GM23248 (cell line): ENCODE measurements around the gene MCRS1. TPM values are rescaled to one million over a fixed set of nuclear protein-coding genes. Genes with fewer than 3 reads are reported as not detected.

Source experiments
- DNase-seq: peaks from one replicate; pipeline ENCODE4 v3.0.0-alpha.2; 2015
- H2AFZ ChIP-seq: fragments of 200-600 bp; sonication (generic); 2 replicates; pipeline ENCODE4 v1.6.1; 2016; ENCODE audit warnings: antibody characterized with exemption
- H3F3A ChIP-seq: fragments of 200-600 bp; sonication (generic); 2 replicates; pipeline ENCODE4 v1.6.1; 2016; ENCODE audit warnings: mild to moderate bottlenecking, antibody characterized with exemption, mixed run types; ENCODE audit not compliant: insufficient read depth
- H3K27ac ChIP-seq: fragments of 200-600 bp; sonication (generic); 2 replicates; pipeline ENCODE4 v1.5.1; 2016; ENCODE audit warnings: mild to moderate bottlenecking
- H3K27me3 ChIP-seq: fragments of 200-600 bp; sonication (generic); replicated peaks from 2 replicates; pipeline ENCODE4 v1.6.1; 2016; ENCODE audit warnings: mild to moderate bottlenecking; ENCODE audit not compliant: insufficient read depth
- H3K36me3 ChIP-seq: fragments of 200-600 bp; sonication (generic); 2 replicates; pipeline ENCODE4 v1.6.1; 2016; ENCODE audit warnings: low read depth, mild to moderate bottlenecking
- H3K4me1 ChIP-seq: fragments of 200-600 bp; sonication (generic); 2 replicates; pipeline ENCODE4 v1.6.1; 2016; ENCODE audit warnings: mild to moderate bottlenecking; ENCODE audit not compliant: insufficient read depth
- H3K4me2 ChIP-seq: fragments of 200-600 bp; sonication (generic); one replicate; pipeline ENCODE4 v1.6.1; 2016; ENCODE audit warnings: mild to moderate bottlenecking; ENCODE audit not compliant: unreplicated experiment
- H3K4me3 ChIP-seq: fragments of 200-600 bp; sonication (generic); 2 replicates; pipeline ENCODE4 v1.5.1; 2016; ENCODE audit warnings: mild to moderate bottlenecking
- H3K79me2 ChIP-seq: fragments of 200-600 bp; sonication (generic); 2 replicates; pipeline ENCODE4 v1.6.1; 2016; ENCODE audit warnings: mild to moderate bottlenecking; ENCODE audit not compliant: insufficient read depth
- H3K9ac ChIP-seq: fragments of 200-600 bp; sonication (generic); 2 replicates; pipeline ENCODE4 v1.6.1; 2016; ENCODE audit warnings: mild to moderate bottlenecking
- H3K9me2 ChIP-seq: fragments of 200-600 bp; sonication (generic); 2 replicates; pipeline ENCODE4 v1.6.1; 2016; ENCODE audit warnings: mixed run types, mild to moderate bottlenecking, moderate library complexity; ENCODE audit not compliant: insufficient read depth
- H3K9me3 ChIP-seq: fragments of 200-600 bp; sonication (generic); one replicate; pipeline ENCODE4 v1.6.1; 2017; ENCODE audit warnings: low read depth
- H4K20me1 ChIP-seq: fragments of 200-600 bp; sonication (generic); 2 replicates; pipeline ENCODE4 v1.6.0; 2016; ENCODE audit not compliant: insufficient read depth
- EZH2 ChIP-seq: fragments of 200-600 bp; sonication (generic); IDR thresholded peaks from 2 replicates; pipeline ENCODE4 v1.6.1; 2018; ENCODE audit warnings: antibody characterized with exemption, mild to moderate bottlenecking; ENCODE audit not compliant: insufficient read depth, poor library complexity, severe bottlenecking
- EZH2phosphoT487 ChIP-seq: fragments of 200-600 bp; sonication (generic); IDR thresholded peaks from 2 replicates; pipeline ENCODE4 v1.6.1; 2018; ENCODE audit warnings: antibody characterized with exemption, moderate library complexity, mild to moderate bottlenecking, low read depth; ENCODE audit not compliant: insufficient read depth
- WGBS, 2 experiments: methylation state at CpG; one replicate each; pipeline ENCODE4 v1.1.6; 2015 to 2017; ENCODE audit warnings: low lambda C conversion rate in 2 of 2, low coverage in 1 of 2; ENCODE audit errors: missing lambda C conversion rate in 2 of 2; 5-methylcytosine and 5-hydroxymethylcytosine counted together
- in situ Hi-C: fragments of 300-500 bp; cut with MboI; formaldehyde crosslinking; loops from 2 replicates; pipeline ENCODE4 v1.15.0; 2020
- polyA plus RNA-seq: library from polyadenylated mRNA; unstranded; fragments of >200 nt; fragmentation: Nextera tagmentation; extraction: Ambion mirVana; gene quantifications from 2 replicates; pipeline ENCODE4 v1.2.1, GENCODE V29; 2016
- total RNA-seq: library from RNA; depleted of rRNA; stranded (reverse); fragments of >200 nt; shearing (Covaris generic); gene quantifications from 2 replicates; pipeline ENCODE4 v1.2.3, GENCODE V29; 2014

Gene MCRS1
- total and polyA plus RNA-seq, 2 experiments from 2014 or later, result 54.9 to 64.2 TPM

DNA sequence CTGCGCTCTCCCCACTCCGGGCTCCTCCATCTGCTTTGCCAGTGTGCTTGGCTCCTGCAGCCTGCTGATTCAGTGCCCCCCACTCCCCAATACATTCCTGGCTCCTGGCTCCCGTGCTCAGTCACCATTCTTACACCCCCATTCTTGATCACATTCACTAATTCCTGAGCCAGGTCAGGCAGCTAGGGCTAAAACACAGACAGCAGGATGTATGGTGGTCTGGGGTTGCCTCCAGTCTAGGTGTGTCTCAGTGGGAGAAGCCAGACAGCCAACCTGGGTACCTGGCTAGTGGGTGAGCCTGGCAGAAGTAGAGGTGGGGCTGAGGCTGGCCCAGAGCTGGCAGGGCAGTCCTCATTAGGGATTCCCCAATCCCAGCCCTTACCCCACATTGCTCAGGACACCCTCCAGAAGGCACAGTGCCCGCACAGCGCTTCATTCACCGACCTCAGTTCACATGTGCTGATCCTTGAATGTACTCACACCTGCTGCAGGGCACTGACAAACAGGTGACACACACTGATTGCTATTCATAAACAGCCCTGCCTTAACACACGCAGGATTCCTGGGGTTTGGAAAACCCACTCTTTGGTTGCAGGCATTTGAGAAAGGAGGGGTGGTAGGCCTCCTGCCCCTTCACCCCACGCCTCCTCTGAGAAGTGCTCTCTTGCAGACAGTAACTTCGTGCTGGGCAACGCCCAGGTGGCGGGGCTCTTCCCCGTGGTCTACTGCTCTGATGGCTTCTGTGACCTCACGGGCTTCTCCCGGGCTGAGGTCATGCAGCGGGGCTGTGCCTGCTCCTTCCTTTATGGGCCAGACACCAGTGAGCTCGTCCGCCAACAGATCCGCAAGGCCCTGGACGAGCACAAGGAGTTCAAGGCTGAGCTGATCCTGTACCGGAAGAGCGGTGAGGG, 27.5 kb downstream of the MCRS1 start:
- Histone ChIP-seq H3K79me2 (no peaks in the 10 kb centered on the region), H3K4me1 (peaks cover 6% of the 10 kb centered on the region), H3K9me3 (no peaks in the 10 kb centered on the region), H2AFZ (no peak overlapping the region), H3K36me3 (no peaks in the 10 kb centered on the region), H3K9ac (no peak overlapping the region), H3K4me3 (no peak overlapping the region), H3K27me3 (peaks cover 32% of the 10 kb centered on the region), H3K27ac (no peak overlapping the region), H3K4me2 (no peak overlapping the region), H3K9me2 (no peaks in the 10 kb centered on the region), H3F3A (peaks cover 9% of the 10 kb centered on the region; the same call in 1 of the 2 replicates), H4K20me1 (no peaks in the 10 kb centered on the region)
- no peak for DNase-seq
- TF ChIP-seq EZH2 (no peak), EZH2phosphoT487 (no peak)
- in situ Hi-C loops, result no loop called here
- WGBS, 2 experiments, result 87 to 91% methylated on average over 21 of the region's 21 CpGs

GRCh38 chr12:49539406-49540228, 28.3 kb downstream of the MCRS1 start:
- Histone ChIP-seq H3K9me2 (no peaks in the 10 kb centered on the region), H4K20me1 (no peaks in the 10 kb centered on the region), H3K9ac (no peak overlapping the region), H2AFZ (no peak overlapping the region), H3F3A (peaks cover 9% of the 10 kb centered on the region; the same call in 1 of the 2 replicates), H3K79me2 (no peaks in the 10 kb centered on the region), H3K4me1 (peaks cover 6% of the 10 kb centered on the region), H3K9me3 (no peaks in the 10 kb centered on the region), H3K36me3 (no peaks in the 10 kb centered on the region), H3K27ac (no peak overlapping the region), H3K27me3 (peaks cover 32% of the 10 kb centered on the region), H3K4me3 (no peak overlapping the region), H3K4me2 (no peak overlapping the region)
- WGBS, 2 experiments, result 23 to 33% methylated on average over 28 to 47 of the region's 47 CpGs
- in situ Hi-C loops, result no loop called here
- TF ChIP-seq EZH2, result peak; percentile 56
- peak; percentile 49; the same call in 1 of the 2 replicates for TF ChIP-seq EZH2phosphoT487
- no peak for DNase-seq

GRCh38 chr12:49538510-49539403, 29.2 kb downstream of the MCRS1 start, which contains the start of gene KCNH3:
Gene KCNH3 (plus strand): TSS chr12:49539030. CDS start chr12:49539417, 387 bp downstream.
- Histone ChIP-seq H3K4me2 (peak within 1 kb of the TSS; percentile 71), H3K36me3 (no peaks in the 10 kb centered on the region), H3K27ac (no peak within 1 kb of the TSS), H3K9me3 (no peaks in the 10 kb centered on the region), H3K79me2 (no peaks in the 10 kb centered on the region), H4K20me1 (no peaks in the 10 kb centered on the region), H3K27me3 (peaks cover 32% of the 10 kb centered on the region), H3F3A (peaks cover 9% of the 10 kb centered on the region; the same call in 1 of the 2 replicates), H2AFZ (peak within 1 kb of the TSS; percentile 39), H3K9me2 (no peaks in the 10 kb centered on the region), H3K4me1 (peaks cover 6% of the 10 kb centered on the region), H3K4me3 (peak within 1 kb of the TSS; percentile 57), H3K9ac (no peak within 1 kb of the TSS)
- in situ Hi-C loops, result no loop called here
- no peak for TF ChIP-seq EZH2
- TF ChIP-seq EZH2phosphoT487, result no peak
- peak; percentile 82 for DNase-seq
- 2 to 4% methylated on average over 38 to 57 of the region's 107 CpGs for WGBS, 2 experiments
